ENCODE results near the gene TRMT1L. TPM values are rescaled to one million over a fixed set of nuclear protein-coding genes. Genes with fewer than 3 reads are reported as not detected.
A peak's percentile ranks its signal among the peaks of the same experiment; 100 is the strongest.

The TRMT1L gene
- total and polyA plus RNA-seq, 5 experiments from 2014 or later = 10.8 to 26.8 (median 17.4) TPM

GRCh38 chr1:185073725-185074124, 83.0 kb downstream of the TRMT1L start:
- DNase-seq (no peak), ATAC-seq (no peak)
- peaks cover 0 to 1% (median 0%) of the 10 kb centered on the region in 9 donors for H3K9me3 Mint-ChIP-seq
- no peak overlapping the region for H3K27ac Mint-ChIP-seq
- peaks cover 22 to 68% (median 53%) of the 10 kb centered on the region in 4 donors for H3K4me1 Mint-ChIP-seq
- peaks cover 5 to 23% (median 6%) of the 10 kb centered on the region in 3 donors for H3K36me3 Mint-ChIP-seq
- no peaks in the 10 kb centered on the region for H3K27me3 Mint-ChIP-seq
- POLR2A ChIA-PET = no interaction called here
- H3K4me3 Mint-ChIP-seq = peak overlapping the region in 1 of 10 donors; percentile 29

- H3K4me3 Mint-ChIP-seq = no peak overlapping the region
- H3K27me3 Mint-ChIP-seq = no peaks in the 10 kb centered on the region
- H3K9me3 Mint-ChIP-seq = peaks cover 0 to 1% (median 0%) of the 10 kb centered on the region in 9 donors
- DNase-seq = no peak
- peaks cover 33 to 76% (median 62%) of the 10 kb centered on the region in 4 donors for H3K4me1 Mint-ChIP-seq
- no peak for ATAC-seq
- POLR2A ChIA-PET = no interaction called here
- no peak overlapping the region for H3K27ac Mint-ChIP-seq
- H3K36me3 Mint-ChIP-seq = peaks cover 15 to 33% (median 21%) of the 10 kb centered on the region in 3 donors
Observed at GRCh38 chr1:185070051-185070450, 86.7 kb downstream of the TRMT1L start.

GRCh38 chr1:185069202-185069772, 87.5 kb downstream of the TRMT1L start:
- no peak for ATAC-seq
- Mint-ChIP-seq H3K36me3 (peaks cover 15 to 35% (median 25%) of the 10 kb centered on the region in 3 donors), H3K27me3 (no peaks in the 10 kb centered on the region), H3K27ac (peak overlapping the region in 2 of 10 donors; percentile 7 to 43), H3K4me3 (no peak overlapping the region), H3K9me3 (peaks cover 0 to 1% (median 0%) of the 10 kb centered on the region in 9 donors), H3K4me1 (peaks cover 32 to 69% (median 64%) of the 10 kb centered on the region in 4 donors)
- no peak for DNase-seq
- POLR2A ChIA-PET = interaction anchor here (0.7 kb wide), 1 partner anchor 46 kb away, joined by 3 read pairs; no protein-coding TSS in a partner anchor

- Mint-ChIP-seq H3K4me1 (peaks cover 34 to 70% (median 66%) of the 10 kb centered on the region in 4 donors), H3K27ac (no peak overlapping the region)
Observed at GRCh38 chr1:185068341-185068740, 88.4 kb downstream of the TRMT1L start.

More at GRCh38 chr1:185068341-185068740, 88.4 kb downstream of the TRMT1L start:
- no peak for ATAC-seq
- H3K36me3 Mint-ChIP-seq = peaks cover 15 to 37% (median 25%) of the 10 kb centered on the region in 3 donors
- POLR2A ChIA-PET = no interaction called here
- no peak overlapping the region for H3K4me3 Mint-ChIP-seq
- no peak for DNase-seq
- no peaks in the 10 kb centered on the region for H3K27me3 Mint-ChIP-seq
- peaks cover 0 to 1% (median 0%) of the 10 kb centered on the region in 9 donors for H3K9me3 Mint-ChIP-seq

Other genes with a start within 250 kb of the TRMT1L start
- gene NIBAN1, start 182.4 kb downstream of the TRMT1L start, total RNA-seq = 1 to 10 TPM; 1.4 to 1.6 TPM
- 10 to 100 TPM in 1 of 3 donors, 1 to 10 TPM in 1, under 1 TPM in 1; 0.59 to 13.9 (median 1.1) TPM for gene NIBAN1, start 182.4 kb downstream of the TRMT1L start, polyA plus RNA-seq
- gene RNF2, start 111.4 kb downstream of the TRMT1L start, total RNA-seq = 10 to 100 TPM; 28.2 to 32.3 TPM
- gene RNF2, start 111.4 kb downstream of the TRMT1L start, polyA plus RNA-seq = 10 to 100 TPM; 18.5 to 32.6 (median 22.3) TPM
- 10 to 100 TPM in 1 of 2 experiments, 1 to 10 TPM in 1; 9.5 to 10.4 TPM for gene SWT1, start 214 bp upstream of the TRMT1L start, total RNA-seq
- gene SWT1, start 214 bp upstream of the TRMT1L start, polyA plus RNA-seq = 1 to 10 TPM; 3.3 to 6.5 (median 4.2) TPM
- 100 to 1,000 TPM; 160 to 164 TPM for gene IVNS1ABP, start 160.3 kb upstream of the TRMT1L start, total RNA-seq
- gene IVNS1ABP, start 160.3 kb upstream of the TRMT1L start, polyA plus RNA-seq = 10 to 100 TPM; 44.8 to 55.1 (median 48.5) TPM

All from naive thymus-derived CD8-positive, alpha-beta T cell (primary cell).